ENCODE data around the gene NEU2. TPM values are rescaled to one million over a fixed set of nuclear protein-coding genes. Genes with fewer than 3 reads are reported as not detected.
A peak's percentile ranks its signal among the peaks of the same experiment; 100 is the strongest.
"Not testable (repeated sequence)": the region's sequence is repeated elsewhere in the genome, so short reads cannot be mapped to it uniquely, and the experiment has no call there.

NEU2 gene
- total RNA-seq, 2 donors from 2014 or later, result not detected

DNA sequence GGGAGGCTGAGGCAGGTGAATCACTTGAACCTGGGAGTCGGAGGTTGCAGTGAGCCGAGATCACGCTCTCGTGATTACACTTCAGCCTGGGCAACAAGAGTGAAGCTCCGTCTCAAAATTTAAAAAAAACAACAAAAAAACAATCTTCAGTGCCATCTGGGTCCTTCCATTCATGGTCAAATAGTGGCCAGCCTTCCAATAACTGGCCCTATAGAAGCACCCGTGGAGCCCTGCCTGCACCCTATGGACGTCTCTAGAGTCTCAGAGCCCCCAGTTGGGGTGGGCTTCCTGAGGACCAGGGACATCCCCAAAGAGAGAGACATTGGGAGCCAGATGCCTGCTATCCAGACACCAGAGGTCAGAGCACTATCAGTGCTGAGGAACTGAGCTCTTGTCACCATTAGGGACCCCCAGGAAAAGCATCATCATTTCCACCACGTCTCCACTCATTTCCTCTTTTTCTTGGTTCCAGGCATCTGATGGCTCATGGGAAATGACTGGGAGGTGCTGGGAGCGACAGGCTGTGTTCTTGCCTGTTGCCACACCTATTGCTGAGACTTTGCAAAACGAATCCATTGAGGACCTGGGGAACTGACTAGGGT, 9.4 kb downstream of the NEU2 start:
- Mint-ChIP-seq H3K9me3 (no peaks in the 10 kb centered on the region), H3K27ac (no peak overlapping the region), H3K36me3 (no peaks in the 10 kb centered on the region)
- DNase-seq (ENCODE audit: low spot score in 2 of 2) (no peak), ATAC-seq (no peak)

DNA sequence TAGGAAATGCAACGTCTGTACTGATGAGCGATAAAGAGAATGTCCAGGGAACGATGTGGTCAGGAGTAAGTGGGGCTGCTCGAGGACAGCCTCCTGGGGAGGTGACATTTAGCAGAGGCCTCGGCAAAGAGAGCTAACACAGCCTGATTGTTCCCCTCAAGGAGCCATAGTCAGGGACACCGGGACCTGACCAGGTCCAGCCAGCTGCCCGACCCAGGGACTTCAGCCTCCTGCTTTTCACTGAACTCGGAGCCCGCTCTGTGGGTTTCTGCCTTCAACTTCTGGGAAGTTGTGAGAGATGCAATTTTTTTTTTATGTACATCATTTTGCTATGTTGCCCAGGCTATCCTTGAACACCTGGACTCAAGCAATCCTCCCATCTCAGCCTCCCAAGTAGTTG, 10.1 kb downstream of the NEU2 start:
- H3K9me3 Mint-ChIP-seq, result no peaks in the 10 kb centered on the region
- no peak overlapping the region for H3K27ac Mint-ChIP-seq
- DNase-seq (ENCODE audit: low spot score in 2 of 2) (no peak), ATAC-seq (no peak)
- H3K36me3 Mint-ChIP-seq, result no peaks in the 10 kb centered on the region

GRCh38 chr2:233044974-233045605, 12.6 kb downstream of the NEU2 start:
- Mint-ChIP-seq H3K36me3 (no peaks in the 10 kb centered on the region), H3K27ac (peak overlapping the region in 1 of 2 donors; percentile 67), H3K9me3 (no peaks in the 10 kb centered on the region)
- DNase-seq (ENCODE audit: low spot score in 2 of 2) (no peak), ATAC-seq (no peak)

DNA sequence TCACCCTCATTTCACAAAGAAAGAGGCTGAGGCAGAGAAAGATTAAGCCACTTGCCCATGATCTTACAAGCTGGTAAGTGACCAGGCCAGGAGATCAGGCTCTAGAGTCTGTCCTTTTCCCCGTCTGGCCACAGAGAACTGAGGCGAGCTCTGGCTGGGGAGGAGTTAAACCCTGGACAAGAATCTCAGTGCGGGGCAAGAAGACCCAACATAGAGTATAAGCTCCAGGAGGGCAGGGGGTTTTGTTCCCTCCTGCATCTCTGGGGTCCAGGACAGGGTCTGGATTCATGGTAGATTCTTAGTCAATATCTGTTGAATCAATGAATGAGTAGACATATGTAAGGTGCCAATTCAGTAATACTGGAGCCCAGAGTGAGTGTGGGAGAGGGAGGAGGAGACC, 14.7 kb downstream of the NEU2 start:
- Mint-ChIP-seq H3K9me3 (no peaks in the 10 kb centered on the region), H3K27ac (peak overlapping the region in 1 of 2 donors; percentile 2), H3K36me3 (no peaks in the 10 kb centered on the region)
- DNase-seq (ENCODE audit: low spot score in 2 of 2) (no peak), ATAC-seq (no peak)

DNA sequence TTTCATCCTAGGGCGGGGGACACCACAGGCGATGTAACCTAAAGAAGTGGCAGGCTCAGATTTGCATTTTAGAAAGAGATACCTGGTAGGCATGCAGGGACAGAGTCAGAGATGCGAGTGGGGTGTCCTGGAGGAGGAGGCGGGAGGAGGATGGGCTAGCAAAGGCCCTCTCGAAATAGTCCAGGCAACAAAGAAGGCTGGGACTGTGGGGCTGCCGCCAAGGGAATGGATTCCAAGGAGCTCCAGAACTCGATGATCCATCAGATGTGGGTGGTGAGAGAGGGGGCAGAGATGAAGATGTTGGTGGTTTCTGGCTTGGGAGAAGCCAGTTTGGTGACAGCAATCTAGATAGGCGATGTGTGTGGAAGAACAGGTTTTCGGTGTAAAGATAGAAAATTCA, 15.2 kb downstream of the NEU2 start:
- Mint-ChIP-seq H3K27ac (peak overlapping the region; percentile 2 to 13), H3K36me3 (no peaks in the 10 kb centered on the region), H3K9me3 (no peaks in the 10 kb centered on the region)
- no peak for DNase-seq (ENCODE audit: low spot score in 2 of 2)
- ATAC-seq, result no peak

- ATAC-seq (no peak), DNase-seq (ENCODE audit: low spot score in 2 of 2) (no peak)
- H3K36me3 Mint-ChIP-seq, result no peaks in the 10 kb centered on the region
- no peaks in the 10 kb centered on the region for H3K9me3 Mint-ChIP-seq
- H3K27ac Mint-ChIP-seq, result no peak overlapping the region
These were observed 16.2 kb downstream of the NEU2 start for GRCh38 chr2:233048569-233049193.

DNA sequence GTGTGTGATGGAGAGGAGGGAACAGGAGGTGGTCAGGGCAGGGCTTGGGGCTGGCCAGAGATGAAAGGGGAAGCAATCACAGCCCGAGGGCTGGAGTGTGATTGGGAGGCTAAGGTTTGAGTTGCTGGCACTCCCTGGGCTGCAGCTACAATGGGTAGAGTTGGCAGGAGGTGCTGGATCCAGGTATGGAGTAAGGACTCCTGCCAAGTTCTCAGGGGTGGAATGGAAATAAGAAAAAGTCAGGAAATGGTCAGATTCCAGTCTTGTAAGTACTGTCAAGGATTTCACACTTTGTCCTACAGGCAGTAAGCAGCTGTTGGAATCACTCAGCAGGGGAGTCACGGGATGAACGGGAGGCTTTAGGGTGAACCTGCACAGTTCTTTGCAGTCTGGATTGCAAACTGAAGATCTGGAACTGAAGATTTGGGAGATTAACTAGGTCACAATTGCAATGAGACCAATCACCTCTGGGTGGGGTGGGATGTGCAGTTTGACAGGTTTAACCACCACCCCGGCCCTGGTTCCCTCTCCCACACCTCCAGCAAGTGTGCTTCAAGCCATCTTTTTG, 16.8 kb downstream of the NEU2 start:
- no peaks in the 10 kb centered on the region for H3K36me3 Mint-ChIP-seq
- ATAC-seq (no peak), DNase-seq (ENCODE audit: low spot score in 2 of 2) (no peak)
- no peak overlapping the region for H3K27ac Mint-ChIP-seq
- H3K9me3 Mint-ChIP-seq, result no peaks in the 10 kb centered on the region

DNA sequence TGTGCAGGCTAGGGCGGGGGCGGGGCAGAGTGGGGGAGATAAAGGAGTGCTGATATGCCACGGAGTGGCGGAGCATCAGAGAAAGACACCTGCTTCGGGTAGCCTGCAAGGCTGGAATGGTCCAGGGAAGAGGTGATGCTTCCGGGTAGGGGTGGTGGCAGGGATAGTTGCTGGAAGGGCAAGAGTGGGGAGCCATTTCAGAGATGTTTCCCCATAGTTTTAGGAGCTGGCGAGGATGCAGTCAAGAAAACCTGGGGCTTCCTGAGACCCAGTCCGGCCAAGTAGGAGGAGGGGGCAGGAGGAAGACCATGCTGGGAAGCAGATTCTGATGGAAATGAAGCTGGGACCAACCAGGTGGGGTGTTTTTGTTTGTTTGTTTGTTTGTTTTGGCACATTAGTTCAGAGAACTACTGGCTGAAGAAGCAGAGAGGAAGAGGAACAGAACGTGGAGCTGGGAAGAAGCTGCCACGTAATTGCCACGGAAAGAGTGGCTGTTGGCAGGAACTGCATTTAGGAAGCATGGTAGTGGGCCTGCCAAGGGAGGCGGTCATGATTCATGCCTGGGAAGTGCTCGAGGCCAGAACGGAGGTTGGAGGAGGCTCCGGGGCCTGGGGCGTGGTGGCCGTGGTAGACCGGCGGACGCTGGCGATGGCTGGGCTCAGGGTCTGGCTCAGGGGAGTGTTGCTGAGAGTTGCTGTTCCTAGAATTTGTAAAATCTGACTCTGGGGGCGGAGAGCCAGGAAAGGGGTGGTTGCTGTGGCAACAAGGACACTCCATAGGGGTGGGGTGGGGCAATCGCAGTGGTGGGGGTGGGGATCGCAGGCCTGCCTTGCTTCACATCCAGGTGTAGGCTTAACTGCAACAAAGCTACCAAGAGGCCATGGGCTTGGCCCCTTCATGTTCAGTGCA, 19.0 kb downstream of the NEU2 start:
- no peak overlapping the region for H3K27ac Mint-ChIP-seq
- no peak for ATAC-seq
- no peak for DNase-seq (ENCODE audit: low spot score in 2 of 2)
- no peaks in the 10 kb centered on the region for H3K9me3 Mint-ChIP-seq
- no peaks in the 10 kb centered on the region for H3K36me3 Mint-ChIP-seq

- not testable (repeated sequence) for ATAC-seq; H3K9me3 Mint-ChIP-seq; DNase-seq (ENCODE audit: low spot score in 2 of 2); H3K36me3 Mint-ChIP-seq; H3K27ac Mint-ChIP-seq
These were observed 20.0 kb downstream of the NEU2 start for GRCh38 chr2:233052517-233052916.

DNA sequence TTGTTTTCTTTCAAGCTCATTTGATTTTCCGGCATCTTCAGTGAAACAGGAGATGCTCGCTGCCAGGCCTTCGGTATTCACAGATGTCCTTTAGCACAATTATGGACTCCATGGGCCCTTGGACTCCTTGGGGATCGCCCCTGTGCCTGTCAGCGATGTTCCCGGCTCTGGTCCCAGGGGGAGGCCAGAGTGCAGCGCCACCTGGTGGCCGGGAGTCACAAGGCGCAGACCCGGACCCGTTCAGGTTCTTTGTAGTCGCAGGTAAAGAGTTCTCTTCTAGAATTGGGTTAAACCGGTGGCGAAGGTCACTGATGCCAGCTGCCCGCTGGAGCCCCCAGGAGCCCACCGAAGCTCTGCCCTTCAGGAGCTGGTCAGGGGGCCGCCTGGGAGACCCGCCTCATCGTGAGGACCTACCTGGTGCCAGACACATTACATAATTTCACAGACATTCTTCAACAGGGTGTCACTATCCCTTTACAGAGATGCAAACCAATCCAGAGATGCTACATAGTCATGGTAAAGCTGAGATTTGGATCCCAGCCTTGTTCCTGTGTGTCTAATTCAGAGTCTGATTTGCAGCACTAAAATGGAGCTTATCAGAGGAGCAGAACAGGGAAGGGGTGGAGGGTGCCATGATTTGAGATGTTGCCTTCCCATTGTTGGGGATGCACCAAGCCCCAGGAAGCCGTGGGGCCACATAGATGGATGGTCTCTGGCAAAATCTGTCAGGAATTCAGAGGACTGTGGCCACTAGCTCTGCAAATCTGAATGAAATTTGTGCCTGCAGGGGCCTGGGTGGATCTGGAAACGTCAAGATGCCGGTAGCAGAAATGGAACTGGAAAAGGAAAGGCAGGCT, 21.7 kb downstream of the NEU2 start:
- peak; percentile 69 to 85 for DNase-seq (ENCODE audit: low spot score in 2 of 2)
- peak overlapping the region in 1 of 2 donors; percentile 37 for H3K27ac Mint-ChIP-seq
- ATAC-seq, result peak; percentile 85 to 93
- no peaks in the 10 kb centered on the region for H3K36me3 Mint-ChIP-seq
- H3K9me3 Mint-ChIP-seq, result no peaks in the 10 kb centered on the region

GRCh38 chr2:233055362-233055761, 22.9 kb downstream of the NEU2 start:
- ATAC-seq, result no peak
- peaks cover under 1 to 1% of the 10 kb centered on the region in 2 donors for H3K36me3 Mint-ChIP-seq

GRCh38 chr2:233056961-233057605, 24.6 kb downstream of the NEU2 start:
- no peaks in the 10 kb centered on the region for H3K9me3 Mint-ChIP-seq
- peak overlapping the region in 1 of 2 donors; percentile 46 for H3K27ac Mint-ChIP-seq
- ATAC-seq (no peak), DNase-seq (ENCODE audit: low spot score in 2 of 2) (no peak)
- H3K36me3 Mint-ChIP-seq, result peaks cover 7 to 12% of the 10 kb centered on the region in 2 donors

More at GRCh38 chr2:233055362-233055761, 22.9 kb downstream of the NEU2 start:
- no peak for DNase-seq (ENCODE audit: low spot score in 2 of 2)
- Mint-ChIP-seq H3K9me3 (no peaks in the 10 kb centered on the region), H3K27ac (no peak overlapping the region)

DNA sequence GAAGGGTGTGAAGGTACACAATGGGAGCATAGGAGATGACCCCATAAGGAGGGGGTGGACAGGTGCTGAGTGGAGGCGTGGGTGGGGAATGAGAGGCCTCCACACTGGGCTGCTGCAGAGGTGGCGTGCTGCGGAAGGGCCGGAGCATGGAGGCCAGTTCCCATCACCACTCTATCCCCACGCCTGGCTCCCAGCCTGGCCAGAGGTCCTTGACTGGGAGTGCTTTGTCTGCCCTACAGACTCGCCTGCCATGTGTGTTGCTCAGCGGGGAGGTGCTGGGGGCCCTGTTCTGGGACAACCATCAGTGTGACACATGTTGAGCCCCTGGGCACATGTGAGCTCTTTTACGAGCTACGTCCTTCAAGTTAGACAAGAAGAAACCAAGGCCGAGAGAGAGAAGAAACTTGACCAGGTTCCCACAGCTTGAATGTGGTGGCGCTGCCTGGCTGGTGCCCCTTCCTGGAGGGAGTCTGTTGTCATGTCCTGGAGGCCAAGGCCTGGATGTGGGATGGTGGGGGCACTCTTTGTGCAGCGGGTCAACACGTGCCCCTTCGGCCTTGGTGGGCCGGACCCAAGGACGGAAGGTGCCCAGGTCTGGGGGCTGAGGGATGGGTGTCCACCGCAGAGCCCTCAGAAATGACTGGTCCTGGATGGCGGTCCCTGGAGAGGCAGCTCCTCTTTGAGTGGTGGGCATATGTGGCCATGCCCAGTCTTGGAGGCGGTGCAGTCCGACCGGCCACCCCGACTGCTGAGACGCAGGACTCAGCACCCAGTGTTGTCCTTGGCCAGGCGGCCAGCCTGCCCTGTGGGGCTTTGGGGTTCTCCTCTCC, 26.5 kb downstream of the NEU2 start:
- H3K27ac Mint-ChIP-seq, result peak overlapping the region in 1 of 2 donors; percentile 98
- no peaks in the 10 kb centered on the region for H3K9me3 Mint-ChIP-seq
- no peak for DNase-seq (ENCODE audit: low spot score in 2 of 2)
- no peak for ATAC-seq
- H3K36me3 Mint-ChIP-seq, result peaks cover 11 to 12% of the 10 kb centered on the region in 2 donors

DNA sequence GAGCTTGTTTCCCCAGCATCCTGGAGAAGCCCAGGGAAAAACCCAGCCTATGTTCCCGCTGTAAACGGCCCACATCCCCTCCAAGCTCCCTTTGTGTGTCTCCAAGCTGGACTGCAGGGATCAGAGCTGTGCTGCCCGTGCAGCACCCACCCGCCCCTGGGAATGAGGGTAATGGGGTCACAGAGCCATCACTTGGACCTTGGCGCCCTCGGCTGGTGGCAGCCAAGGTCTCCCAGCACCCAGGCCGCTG, 27.0 kb downstream of the NEU2 start:
- ATAC-seq (no peak), DNase-seq (ENCODE audit: low spot score in 2 of 2) (no peak)
- Mint-ChIP-seq H3K36me3 (peaks cover 11 to 12% of the 10 kb centered on the region in 2 donors), H3K9me3 (no peaks in the 10 kb centered on the region), H3K27ac (peak overlapping the region; percentile 91 to 98)

Measured in activated naive CD4-positive, alpha-beta T cell treated with anti-CD3 and anti-CD28 coated beads, Interleukin-2, amount 50 U/mL, for 72 hours (primary cell).